ENCODE data around the gene PRPF40A.

DNA sequence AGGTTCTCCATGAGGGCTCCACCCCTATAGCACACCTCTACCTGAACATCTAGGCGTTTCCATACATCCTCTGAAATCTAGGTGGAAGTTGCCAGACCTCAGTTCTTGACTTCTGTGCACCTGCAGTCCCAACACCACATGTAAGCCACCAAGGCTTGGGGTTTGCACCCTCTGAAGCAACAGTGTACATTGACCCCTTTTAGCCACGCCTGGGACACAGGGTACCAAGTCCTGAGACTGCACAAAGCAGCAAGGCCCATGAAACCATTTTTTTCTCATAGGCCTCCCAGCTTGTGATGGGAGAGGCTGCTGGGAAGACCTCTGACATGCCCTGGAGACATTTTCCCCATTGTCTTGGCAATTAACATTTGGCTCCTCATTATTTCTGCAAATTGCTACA lies 21.2 kb upstream of the PRPF40A start:
- TF ChIP-seq, protein P1, sequence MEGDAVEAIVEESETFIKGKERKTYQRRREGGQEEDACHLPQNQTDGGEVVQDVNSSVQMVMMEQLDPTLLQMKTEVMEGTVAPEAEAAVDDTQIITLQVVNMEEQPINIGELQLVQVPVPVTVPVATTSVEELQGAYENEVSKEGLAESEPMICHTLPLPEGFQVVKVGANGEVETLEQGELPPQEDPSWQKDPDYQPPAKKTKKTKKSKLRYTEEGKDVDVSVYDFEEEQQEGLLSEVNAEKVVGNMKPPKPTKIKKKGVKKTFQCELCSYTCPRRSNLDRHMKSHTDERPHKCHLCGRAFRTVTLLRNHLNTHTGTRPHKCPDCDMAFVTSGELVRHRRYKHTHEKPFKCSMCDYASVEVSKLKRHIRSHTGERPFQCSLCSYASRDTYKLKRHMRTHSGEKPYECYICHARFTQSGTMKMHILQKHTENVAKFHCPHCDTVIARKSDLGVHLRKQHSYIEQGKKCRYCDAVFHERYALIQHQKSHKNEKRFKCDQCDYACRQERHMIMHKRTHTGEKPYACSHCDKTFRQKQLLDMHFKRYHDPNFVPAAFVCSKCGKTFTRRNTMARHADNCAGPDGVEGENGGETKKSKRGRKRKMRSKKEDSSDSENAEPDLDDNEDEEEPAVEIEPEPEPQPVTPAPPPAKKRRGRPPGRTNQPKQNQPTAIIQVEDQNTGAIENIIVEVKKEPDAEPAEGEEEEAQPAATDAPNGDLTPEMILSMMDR (IDR thresholded peaks at IDR 0.05): no peak
- TF ChIP-seq POLR2A (IDR thresholded peaks at IDR 0.05): no peak

Data from heart left ventricle (tissue), 13 donors.